ENCODE results near the gene MOGAT2. TPM values are rescaled to one million over a fixed set of nuclear protein-coding genes. Genes with fewer than 3 reads are reported as not detected.
"Not testable (repeated sequence)": the region's sequence is repeated elsewhere in the genome, so short reads cannot be mapped to it uniquely, and the experiment has no call there.

MOGAT2 gene
- total RNA-seq, 4 donors from 2014 or later: 30.5 to 598 (median 448) TPM

DNA sequence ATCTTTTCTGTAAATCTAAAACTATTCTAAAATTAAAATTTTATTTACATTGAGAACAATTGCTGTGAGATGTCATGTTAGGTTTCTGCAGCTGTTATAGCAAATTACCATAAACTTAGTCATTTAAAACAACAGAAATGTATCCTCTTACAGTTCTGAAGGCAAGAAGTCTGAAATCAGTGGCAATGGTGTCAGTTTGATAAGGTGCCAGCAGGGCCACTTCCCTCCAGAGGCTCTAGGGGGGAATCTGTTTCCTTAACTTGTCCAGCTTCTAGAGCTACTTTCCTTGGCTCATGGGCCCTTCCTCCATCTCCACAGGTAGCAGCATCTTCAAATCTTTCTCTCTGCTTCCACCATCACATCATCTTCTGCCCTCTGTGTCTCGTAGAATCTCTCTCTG, 23.0 kb downstream of the MOGAT2 start:
- H3K4me3 ChIP-seq: no peak overlapping the region
- no peaks in the 10 kb centered on the region for H3K9me3 ChIP-seq
- H3K4me1 ChIP-seq: peaks cover 0 to 15% (median 0%) of the 10 kb centered on the region in 4 donors
- no peaks in the 10 kb centered on the region for H3K36me3 ChIP-seq
- TF ChIP-seq, protein P1, sequence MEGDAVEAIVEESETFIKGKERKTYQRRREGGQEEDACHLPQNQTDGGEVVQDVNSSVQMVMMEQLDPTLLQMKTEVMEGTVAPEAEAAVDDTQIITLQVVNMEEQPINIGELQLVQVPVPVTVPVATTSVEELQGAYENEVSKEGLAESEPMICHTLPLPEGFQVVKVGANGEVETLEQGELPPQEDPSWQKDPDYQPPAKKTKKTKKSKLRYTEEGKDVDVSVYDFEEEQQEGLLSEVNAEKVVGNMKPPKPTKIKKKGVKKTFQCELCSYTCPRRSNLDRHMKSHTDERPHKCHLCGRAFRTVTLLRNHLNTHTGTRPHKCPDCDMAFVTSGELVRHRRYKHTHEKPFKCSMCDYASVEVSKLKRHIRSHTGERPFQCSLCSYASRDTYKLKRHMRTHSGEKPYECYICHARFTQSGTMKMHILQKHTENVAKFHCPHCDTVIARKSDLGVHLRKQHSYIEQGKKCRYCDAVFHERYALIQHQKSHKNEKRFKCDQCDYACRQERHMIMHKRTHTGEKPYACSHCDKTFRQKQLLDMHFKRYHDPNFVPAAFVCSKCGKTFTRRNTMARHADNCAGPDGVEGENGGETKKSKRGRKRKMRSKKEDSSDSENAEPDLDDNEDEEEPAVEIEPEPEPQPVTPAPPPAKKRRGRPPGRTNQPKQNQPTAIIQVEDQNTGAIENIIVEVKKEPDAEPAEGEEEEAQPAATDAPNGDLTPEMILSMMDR (IDR thresholded peaks at IDR 0.05): no peak
- TF ChIP-seq POLR2A (IDR thresholded peaks at IDR 0.05): no peak
- H3K27me3 ChIP-seq: no peaks in the 10 kb centered on the region
- no peak for DNase-seq
- H3K27ac ChIP-seq: no peak overlapping the region

DNA sequence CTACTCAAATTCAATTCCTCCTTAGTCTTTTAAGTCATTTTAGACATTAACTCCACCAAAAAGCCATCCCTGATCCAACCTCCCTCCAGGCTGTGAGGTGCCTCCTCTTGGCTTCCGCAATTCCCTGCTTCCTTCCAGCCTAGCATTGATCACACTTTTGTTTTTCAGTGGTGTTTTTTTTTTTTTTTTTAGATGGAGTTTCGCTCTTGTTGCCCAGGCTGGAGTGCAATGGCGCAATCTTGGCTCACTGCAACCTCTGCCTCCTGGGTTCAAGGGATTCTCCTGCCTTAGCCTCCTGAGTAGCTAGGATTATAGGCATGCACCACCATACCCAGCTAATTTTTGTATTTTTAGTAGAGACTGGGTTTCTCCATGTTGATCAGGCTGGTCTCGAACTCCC, 25.5 kb downstream of the MOGAT2 start:
- H3K9me3 ChIP-seq, H3K27ac ChIP-seq, DNase-seq, H3K27me3 ChIP-seq, H3K4me3 ChIP-seq, H3K36me3 ChIP-seq: not testable (repeated sequence)
- H3K4me1 ChIP-seq: peaks cover 0 to 15% (median 0%) of the 10 kb centered on the region in 4 donors

DNA sequence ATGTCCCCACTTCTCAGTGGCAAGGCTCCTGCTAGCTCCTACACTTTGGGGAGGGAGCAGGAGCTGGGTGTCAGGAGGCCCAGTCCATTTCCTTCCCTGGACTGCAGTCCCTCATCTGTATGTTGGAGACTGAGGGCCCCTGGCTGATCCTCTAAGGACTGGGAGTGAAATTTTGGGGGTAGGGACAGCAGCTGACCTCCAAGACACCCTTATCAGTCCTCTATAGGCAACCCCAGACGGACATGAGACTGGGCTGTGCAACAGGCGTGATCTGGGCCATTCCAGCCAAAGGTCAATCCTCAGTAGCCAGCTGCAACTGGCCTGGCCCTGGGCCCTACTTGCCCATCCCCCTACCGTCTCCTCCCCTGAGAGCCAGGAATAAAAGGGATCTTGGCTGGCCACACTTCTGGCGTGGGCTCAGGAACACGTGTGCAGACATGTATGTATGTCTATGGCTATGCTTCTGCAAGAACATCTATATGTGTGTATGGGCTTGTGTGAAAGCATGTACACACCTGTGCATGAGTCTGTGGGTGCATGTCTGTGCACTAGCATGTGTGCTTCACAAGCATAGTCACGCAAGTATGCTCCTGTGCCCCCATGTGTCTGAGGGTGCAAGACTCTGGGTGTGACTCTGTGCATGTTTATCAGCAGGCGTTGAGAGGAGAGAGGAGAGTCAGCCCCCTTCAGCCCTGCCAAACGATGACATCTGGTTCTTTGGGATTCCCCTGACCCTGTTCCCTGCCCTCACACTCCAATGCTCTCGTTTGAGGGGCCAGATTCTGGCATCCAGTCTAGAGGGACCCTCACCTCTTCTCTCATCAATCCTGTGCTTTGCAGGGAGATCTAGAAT, 26.3 kb downstream of the MOGAT2 start:
- Histone ChIP-seq H3K27me3 (no peaks in the 10 kb centered on the region), H3K4me1 (peaks cover 0 to 15% (median 0%) of the 10 kb centered on the region in 4 donors), H3K4me3 (no peak overlapping the region), H3K27ac (no peak overlapping the region), H3K36me3 (no peaks in the 10 kb centered on the region), H3K9me3 (no peaks in the 10 kb centered on the region)
- TF ChIP-seq POLR2A (IDR thresholded peaks at IDR 0.05): no peak
- TF ChIP-seq, protein P1 (IDR thresholded peaks at IDR 0.05): no peak
- peak in 2 of 3 donors; percentile 62 to 65 for DNase-seq

DNA sequence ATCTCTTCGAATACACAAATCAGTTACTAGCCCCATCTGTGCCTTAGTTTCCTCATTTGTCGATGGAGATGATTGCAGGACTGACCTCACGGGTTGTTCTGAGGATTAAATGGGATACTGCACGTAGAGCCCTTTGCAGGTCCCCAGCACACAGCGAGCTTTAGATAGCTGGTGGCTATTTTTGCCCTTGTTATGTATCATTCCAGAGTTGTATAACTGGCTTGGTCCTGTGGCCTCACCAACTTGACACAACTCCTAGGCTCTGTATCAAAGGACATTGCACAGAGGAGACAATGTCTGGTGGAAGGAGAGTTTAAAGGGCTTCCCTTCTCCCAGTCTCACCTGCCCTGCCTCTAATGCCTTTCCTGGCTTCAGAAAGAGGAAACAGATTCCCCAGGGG, 28.2 kb downstream of the MOGAT2 start:
- H3K27me3 ChIP-seq: no peaks in the 10 kb centered on the region
- H3K4me1 ChIP-seq: peaks cover 0 to 15% (median 0%) of the 10 kb centered on the region in 4 donors
- no peak for DNase-seq
- H3K36me3 ChIP-seq: no peaks in the 10 kb centered on the region
- H3K4me3 ChIP-seq: no peak overlapping the region
- H3K27ac ChIP-seq: no peak overlapping the region
- TF ChIP-seq POLR2A (IDR thresholded peaks at IDR 0.05): no peak
- TF ChIP-seq, protein P1 (IDR thresholded peaks at IDR 0.05): no peak
- H3K9me3 ChIP-seq: no peaks in the 10 kb centered on the region

DNA sequence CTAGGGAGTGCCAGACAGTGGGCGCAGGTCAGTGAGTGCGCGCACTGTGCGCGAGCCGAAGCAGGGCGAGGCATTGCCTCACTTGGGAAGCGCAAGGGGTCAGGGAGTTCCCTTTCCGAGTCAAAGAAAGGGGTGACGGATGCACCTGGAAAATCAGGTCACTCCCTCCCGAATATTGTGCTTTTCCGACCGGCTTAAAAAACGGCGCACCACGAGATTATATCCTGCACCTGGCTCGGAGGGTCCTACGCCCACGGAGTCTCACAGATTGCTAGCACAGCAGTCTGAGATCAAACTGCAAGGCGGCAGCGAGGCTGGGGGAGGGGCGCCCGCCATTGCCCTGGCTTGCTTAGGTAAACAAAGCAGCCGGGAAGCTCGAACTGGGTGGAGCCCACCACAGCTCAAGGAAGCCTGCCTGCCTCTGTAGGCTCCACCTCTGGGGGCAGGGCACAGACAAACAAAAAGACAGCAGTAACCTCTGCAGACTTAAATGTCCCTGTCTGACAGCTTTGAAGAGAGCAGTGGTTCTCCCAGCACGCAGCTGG, 31.2 kb downstream of the MOGAT2 start:
- H3K9me3 ChIP-seq, DNase-seq, H3K4me1 ChIP-seq, H3K27me3 ChIP-seq, H3K27ac ChIP-seq, H3K36me3 ChIP-seq: not testable (repeated sequence)
- peak overlapping the region in 2 of 4 donors; percentile 19 to 36 for H3K4me3 ChIP-seq

DNA sequence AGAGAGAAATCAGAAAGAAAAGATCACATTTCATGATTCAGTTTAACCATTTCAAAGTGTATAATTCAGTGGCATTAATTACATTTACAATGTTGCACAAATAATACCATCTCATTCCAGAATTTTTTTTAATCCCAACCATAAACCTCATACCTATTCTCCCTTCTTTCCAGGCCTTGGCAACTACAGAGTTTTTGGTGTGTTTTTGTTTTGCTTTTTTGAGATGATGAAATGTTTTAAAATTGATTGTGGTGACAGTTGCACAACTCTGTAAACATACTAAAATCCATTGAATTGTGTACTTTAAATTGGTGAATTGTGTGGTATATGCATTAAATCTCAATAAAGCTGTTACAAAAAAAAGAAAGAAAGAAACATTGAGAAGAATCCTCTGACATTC, 37.3 kb downstream of the MOGAT2 start:
- not testable (repeated sequence) for H3K9me3 ChIP-seq, H3K27me3 ChIP-seq, H3K4me1 ChIP-seq, H3K27ac ChIP-seq, H3K36me3 ChIP-seq, H3K4me3 ChIP-seq, DNase-seq

DNA sequence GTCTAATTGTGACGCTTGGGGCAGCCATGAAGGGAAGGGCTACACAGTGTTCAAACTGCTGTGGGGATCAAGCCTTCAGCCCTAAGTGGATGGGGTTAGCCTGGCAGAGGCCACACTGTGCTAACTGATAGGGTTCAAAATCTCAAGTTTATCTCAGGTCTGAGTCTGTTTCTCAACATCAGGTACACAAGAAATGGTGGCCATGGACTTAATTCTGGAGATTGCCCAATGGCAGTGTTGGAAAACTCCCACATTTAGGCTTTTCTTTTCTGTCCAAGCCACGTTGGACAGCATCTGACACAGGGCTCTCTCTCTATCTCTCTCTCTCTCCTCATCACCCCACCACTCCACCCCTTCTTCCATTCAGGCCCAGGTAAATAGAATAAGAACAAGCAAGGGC, 40.0 kb downstream of the MOGAT2 start:
- DNase-seq: no peak
- H3K36me3 ChIP-seq: no peaks in the 10 kb centered on the region

More for the DNA sequence above, 40.0 kb downstream of the MOGAT2 start:
- H3K27me3 ChIP-seq: no peaks in the 10 kb centered on the region
- no peak overlapping the region for H3K27ac ChIP-seq
- no peak overlapping the region for H3K4me3 ChIP-seq
- TF ChIP-seq, protein P1 (IDR thresholded peaks at IDR 0.05): no peak
- no peak for TF ChIP-seq POLR2A (IDR thresholded peaks at IDR 0.05)
- no peaks in the 10 kb centered on the region for H3K4me1 ChIP-seq
- no peaks in the 10 kb centered on the region for H3K9me3 ChIP-seq

Measured in Peyer's patch (tissue), 4 donors.